Neutrophil (primary cell): ENCODE results near the gene HDGFL3.

Experiments used
- H3K27ac ChIP-seq: fragments of 200-600 bp; sonication (generic); 2 replicates; pipeline ENCODE4 v1.5.1; 2016; ENCODE audit warnings: mild to moderate bottlenecking, moderate library complexity
- H3K27me3 ChIP-seq: fragments of 200-600 bp; sonication (generic); 2 replicates; pipeline ENCODE4 v1.6.0; 2016; ENCODE audit warnings: mild to moderate bottlenecking
- H3K36me3 ChIP-seq: fragments of 200-600 bp; sonication (generic); 2 replicates; pipeline ENCODE4 v1.5.1; 2017
- H3K4me1 ChIP-seq, 2 experiments: fragments of 200-600 bp in 1 of 2; sonication (generic) in 1 of 2; 1 replicate in 1 of 2; 2 replicates in 1 of 2; pipeline versions ENCODE4 v1.5.1 to v1.6.1; 2013 to 2016; ENCODE audit warnings: low read depth in 1 of 2, low read length in 1 of 2, mild to moderate bottlenecking in 1 of 2, moderate library complexity in 1 of 2; ENCODE audit not compliant: control insufficient read depth in 1 of 2, insufficient read depth in 1 of 2
- H3K4me3 ChIP-seq, 2 experiments: fragments of 200-600 bp in 1 of 2; sonication (generic) in 1 of 2; 1 replicate in 1 of 2; 2 replicates in 1 of 2; pipeline ENCODE4 v1.5.1; 2013 to 2016; ENCODE audit warnings: low read depth in 1 of 2, low read length in 1 of 2, mild to moderate bottlenecking in 1 of 2, moderate library complexity in 1 of 2
- H3K9me3 ChIP-seq: fragments of 200-600 bp; sonication (generic); 2 replicates; pipeline ENCODE4 v1.5.1; 2016
- CTCF ChIP-seq: fragments of 200-600 bp; sonication (generic); IDR thresholded peaks from 2 replicates; pipeline ENCODE4 v1.5.1; 2016; ENCODE audit warnings: antibody characterized with exemption

Gene HDGFL3

GRCh38 chr15:83194528-83194927 is 13.1 kb downstream of the HDGFL3 start:
- H3K27me3 ChIP-seq: no peaks in the 10 kb centered on the region
- H3K9me3 ChIP-seq: no peaks in the 10 kb centered on the region
- no peak overlapping the region for H3K27ac ChIP-seq
- TF ChIP-seq CTCF: no peak
- no peaks in the 10 kb centered on the region for H3K4me1 ChIP-seq
- no peaks in the 10 kb centered on the region for H3K36me3 ChIP-seq
- H3K4me3 ChIP-seq: no peak overlapping the region

GRCh38 chr15:83193721-83194120 is 13.9 kb downstream of the HDGFL3 start:
- Histone ChIP-seq H3K36me3 (no peaks in the 10 kb centered on the region), H3K4me3 (no peak overlapping the region), H3K9me3 (no peaks in the 10 kb centered on the region), H3K27me3 (no peaks in the 10 kb centered on the region), H3K27ac (no peak overlapping the region), H3K4me1 (no peaks in the 10 kb centered on the region)
- no peak for TF ChIP-seq CTCF

GRCh38 chr15:83192742-83193141 is 14.9 kb downstream of the HDGFL3 start:
- H3K27ac ChIP-seq: no peak overlapping the region
- no peak for TF ChIP-seq CTCF

GRCh38 chr15:83190450-83190849 is 17.2 kb downstream of the HDGFL3 start:
- Histone ChIP-seq H3K9me3 (no peaks in the 10 kb centered on the region), H3K27ac (no peak overlapping the region), H3K36me3 (no peaks in the 10 kb centered on the region)

More at GRCh38 chr15:83192742-83193141, 14.9 kb downstream of the HDGFL3 start:
- H3K9me3 ChIP-seq: no peaks in the 10 kb centered on the region
- no peaks in the 10 kb centered on the region for H3K36me3 ChIP-seq
- no peak overlapping the region for H3K4me3 ChIP-seq
- no peaks in the 10 kb centered on the region for H3K27me3 ChIP-seq
- H3K4me1 ChIP-seq: no peaks in the 10 kb centered on the region

GRCh38 chr15:83185561-83185960 is 22.1 kb downstream of the HDGFL3 start:
- Histone ChIP-seq H3K27me3 (no peaks in the 10 kb centered on the region), H3K4me3 (no peak overlapping the region), H3K27ac (no peak overlapping the region), H3K4me1 (no peaks in the 10 kb centered on the region), H3K9me3 (no peaks in the 10 kb centered on the region), H3K36me3 (no peaks in the 10 kb centered on the region)
- no peak for TF ChIP-seq CTCF

More at GRCh38 chr15:83190450-83190849, 17.2 kb downstream of the HDGFL3 start:
- no peak overlapping the region for H3K4me3 ChIP-seq
- TF ChIP-seq CTCF: no peak
- no peaks in the 10 kb centered on the region for H3K4me1 ChIP-seq
- no peaks in the 10 kb centered on the region for H3K27me3 ChIP-seq

GRCh38 chr15:83178869-83179325 is 28.7 kb downstream of the HDGFL3 start:
- TF ChIP-seq CTCF: no peak
- no peaks in the 10 kb centered on the region for H3K36me3 ChIP-seq
- no peaks in the 10 kb centered on the region for H3K27me3 ChIP-seq
- H3K4me3 ChIP-seq: no peak overlapping the region
- H3K27ac ChIP-seq: no peak overlapping the region
- no peaks in the 10 kb centered on the region for H3K4me1 ChIP-seq
- H3K9me3 ChIP-seq: no peaks in the 10 kb centered on the region
